NCI-H526 treated with DMSO at 0.1 percent for 48 hours (cell line): Measurements from ENCODE around the gene ANKS6.

Source experiments
- DNase-seq: peaks from one replicate; lab custom pipeline; 2025; lab: John Stamatoyannopoulos, UW

Gene ANKS6

GRCh38 chr9:98796364-98797101, at the start of gene ANKS6:
TSS of gene ANKS6 (minus strand) at chr9:98796555. CDS start at chr9:98796491, 64 bp downstream.
- DNase-seq: peak; percentile 12

DNA sequence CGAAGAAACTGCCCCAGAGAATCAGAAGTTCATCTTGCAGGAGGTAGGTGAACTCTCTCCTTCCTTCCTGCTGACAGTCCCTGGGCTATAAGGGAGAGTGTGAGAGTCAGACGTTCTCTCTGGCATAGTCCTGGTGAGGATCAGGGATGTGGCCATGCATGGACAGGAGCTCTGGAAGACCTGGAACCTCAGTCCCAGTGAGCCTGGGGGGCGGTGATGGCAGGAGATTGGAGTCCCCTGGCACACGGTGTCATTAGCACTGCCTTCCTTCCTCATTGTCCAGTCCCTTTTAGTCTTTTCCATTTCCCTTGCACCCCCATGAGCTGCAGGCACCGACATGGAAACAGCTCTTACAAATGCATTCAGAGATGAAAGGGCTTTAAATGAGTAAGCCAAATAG, 49.7 kb upstream of the ANKS6 start:
- DNase-seq: no peak

DNA sequence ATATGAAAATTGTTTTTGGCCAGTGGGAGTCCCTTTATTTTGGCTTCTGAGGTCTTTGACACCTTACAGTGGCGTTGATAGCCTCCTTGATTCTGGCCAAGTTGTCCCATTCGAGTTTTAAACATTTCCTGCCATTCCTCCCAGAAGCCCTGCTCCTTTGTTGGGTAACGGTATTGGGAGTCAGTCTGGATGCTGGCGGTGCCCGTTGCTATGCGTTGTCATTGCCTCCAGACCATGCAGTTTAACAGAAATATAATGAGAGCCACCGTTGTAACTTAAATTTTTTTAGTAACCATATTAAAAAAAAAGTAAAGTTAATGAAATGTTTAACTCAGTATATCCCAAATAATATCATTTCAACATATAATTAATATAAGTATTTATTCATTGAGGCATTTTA, 46.2 kb upstream of the ANKS6 start:
- DNase-seq: no peak

DNA sequence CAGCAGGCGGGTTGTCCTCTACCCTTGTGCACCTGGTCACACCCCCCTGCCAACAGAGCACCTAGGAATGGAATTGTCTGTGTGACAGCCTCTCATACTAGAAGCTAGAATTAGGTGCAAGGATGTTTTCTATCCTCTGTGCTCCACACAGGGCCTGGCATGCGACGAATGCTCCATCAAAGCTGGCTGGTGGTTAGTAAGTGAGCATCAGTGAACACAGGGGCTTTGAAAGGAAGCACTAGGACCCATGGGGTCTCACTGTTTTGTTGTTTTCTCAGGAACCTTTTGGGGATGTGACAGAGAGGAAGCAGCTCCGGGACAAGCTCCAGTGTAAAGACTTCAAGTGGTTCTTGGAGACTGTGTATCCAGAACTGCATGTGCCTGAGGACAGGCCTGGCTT, 43.4 kb upstream of the ANKS6 start:
- no peak for DNase-seq

DNA sequence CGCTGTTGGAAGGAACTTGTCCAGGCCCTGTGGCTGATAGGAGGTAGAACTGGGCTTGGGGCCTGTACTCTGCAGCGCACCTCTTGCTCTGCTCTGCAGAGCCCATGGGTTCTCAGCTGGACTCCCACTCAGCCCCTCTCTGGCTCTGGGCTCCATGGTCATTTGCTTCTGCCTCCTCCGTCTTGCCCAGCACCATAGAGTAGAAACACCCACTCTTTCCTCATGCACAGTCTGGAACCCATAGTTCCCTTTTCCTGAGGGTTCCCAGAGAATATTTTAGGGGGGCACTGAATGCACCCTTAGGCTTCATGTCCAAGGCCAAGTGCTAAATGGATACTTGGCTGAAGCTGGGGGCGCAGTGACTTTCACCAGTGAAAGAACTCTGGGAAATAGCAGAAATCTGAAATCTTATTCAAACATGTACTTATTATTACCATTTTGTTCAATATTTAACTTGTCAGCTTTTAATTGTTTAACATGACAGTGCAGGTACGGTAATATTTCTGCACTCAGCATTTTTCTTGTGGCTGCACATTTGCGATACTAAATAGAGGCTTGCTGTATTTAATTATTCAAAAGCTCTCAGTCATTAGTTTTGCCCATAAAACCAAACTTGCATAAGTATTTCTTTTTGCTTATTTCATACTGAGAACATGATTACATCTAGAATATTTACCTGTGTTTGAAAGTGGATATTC, 42.7 kb upstream of the ANKS6 start:
- no peak for DNase-seq

GRCh38 chr9:98838155-98838867, 42.0 kb upstream of the ANKS6 start:
- DNase-seq: no peak

GRCh38 chr9:98837516-98837915, 41.2 kb upstream of the ANKS6 start:
- DNase-seq: no peak

DNA sequence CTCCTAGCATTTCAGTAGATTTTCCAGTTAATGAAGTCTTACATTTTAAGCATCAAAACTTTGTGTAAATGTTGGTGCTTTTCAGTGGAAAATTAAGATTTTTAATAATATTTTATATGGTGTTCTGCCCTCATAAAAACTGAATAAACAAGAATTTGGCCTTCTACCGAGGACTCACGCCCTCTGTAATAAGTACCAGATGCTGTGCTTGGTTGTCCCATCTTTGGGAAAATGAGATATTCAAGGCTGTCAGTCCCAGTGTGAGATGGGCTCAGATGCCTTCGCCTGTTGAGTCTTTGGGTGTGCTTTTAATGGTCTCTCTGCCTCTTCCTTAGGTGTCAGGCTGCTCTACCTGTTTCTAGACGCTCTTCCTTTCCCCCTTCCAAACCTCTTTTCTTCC, 39.9 kb upstream of the ANKS6 start:
- no peak for DNase-seq

DNA sequence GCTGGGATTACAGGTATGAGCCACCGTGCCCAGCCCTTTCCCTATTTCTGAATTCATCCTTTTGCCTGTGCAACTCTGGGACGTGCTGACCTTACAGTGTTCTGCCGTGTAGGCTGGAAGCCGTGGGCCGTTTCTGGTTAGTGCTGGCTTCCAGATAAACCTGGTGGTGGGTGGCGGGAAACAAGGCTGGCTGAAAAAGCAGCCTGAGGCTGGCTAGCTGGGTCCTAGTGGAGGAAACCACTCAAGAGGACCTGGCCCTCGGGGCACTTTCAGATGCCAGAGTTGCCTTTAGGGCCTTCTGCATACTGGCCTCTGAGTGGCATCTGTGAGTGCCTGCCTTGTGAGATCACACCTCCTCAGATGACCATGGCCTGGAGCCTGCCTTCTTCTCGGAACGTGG, 38.0 kb upstream of the ANKS6 start:
- DNase-seq: no peak

GRCh38 chr9:98833090-98833956, 37.0 kb upstream of the ANKS6 start:
- no peak for DNase-seq

- DNase-seq: no peak
Measured at GRCh38 chr9:98832768-98833089, 36.4 kb upstream of the ANKS6 start.

DNA sequence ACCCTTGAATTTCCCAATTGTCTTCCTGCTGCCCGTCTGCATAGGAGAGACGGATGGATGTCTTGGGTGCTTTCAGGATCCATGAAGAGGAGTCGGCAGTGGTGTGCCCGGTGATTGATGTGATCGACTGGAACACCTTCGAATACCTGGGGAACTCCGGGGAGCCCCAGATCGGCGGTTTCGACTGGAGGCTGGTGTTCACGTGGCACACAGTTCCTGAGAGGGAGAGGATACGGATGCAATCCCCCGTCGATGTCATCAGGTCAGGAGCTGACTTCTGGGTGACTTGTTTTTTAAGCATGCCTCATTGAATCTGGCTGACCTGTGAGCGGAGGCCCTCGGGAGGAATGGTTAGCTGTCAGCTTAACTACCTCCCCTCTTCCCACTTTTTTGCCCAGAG, 35.3 kb upstream of the ANKS6 start:
- DNase-seq: no peak

DNA sequence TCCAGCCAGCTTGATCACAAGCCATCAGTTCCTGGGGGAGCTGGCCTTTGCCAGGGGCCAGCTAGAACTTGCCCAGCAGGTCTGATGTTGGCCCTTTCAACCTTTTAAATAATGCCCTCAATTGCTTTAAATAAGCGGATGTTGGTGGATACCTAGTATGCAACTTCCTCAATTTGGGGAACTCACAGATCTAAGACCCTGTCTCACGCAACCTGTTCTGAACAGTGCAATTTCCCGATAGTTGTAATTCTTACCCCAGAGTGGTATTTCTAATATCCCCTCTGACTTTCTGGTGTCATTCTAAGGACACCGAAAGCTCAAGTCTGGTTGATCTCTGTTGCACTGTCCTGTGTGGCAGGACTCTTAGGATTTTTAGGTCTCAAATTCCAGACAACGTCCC, 34.2 kb upstream of the ANKS6 start:
- DNase-seq: no peak

DNA sequence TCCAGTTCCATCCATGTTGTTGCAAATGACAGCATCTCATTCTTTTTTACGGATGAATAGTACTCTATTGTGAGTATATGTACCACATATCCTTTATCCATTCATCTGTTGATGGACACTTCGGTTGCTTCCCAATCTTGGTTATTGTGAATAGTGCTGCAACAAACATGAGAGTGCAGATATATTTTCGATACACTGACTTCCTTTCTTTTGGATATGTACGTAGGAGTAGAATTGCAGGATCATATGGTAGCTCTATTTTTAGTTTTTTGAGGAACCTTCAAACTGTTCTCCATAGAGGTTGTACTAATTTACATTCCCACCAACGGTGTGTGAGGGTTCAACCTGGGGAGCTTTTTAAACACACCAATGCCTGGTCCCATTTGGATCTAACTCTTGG, 33.4 kb upstream of the ANKS6 start:
- DNase-seq: no peak

DNA sequence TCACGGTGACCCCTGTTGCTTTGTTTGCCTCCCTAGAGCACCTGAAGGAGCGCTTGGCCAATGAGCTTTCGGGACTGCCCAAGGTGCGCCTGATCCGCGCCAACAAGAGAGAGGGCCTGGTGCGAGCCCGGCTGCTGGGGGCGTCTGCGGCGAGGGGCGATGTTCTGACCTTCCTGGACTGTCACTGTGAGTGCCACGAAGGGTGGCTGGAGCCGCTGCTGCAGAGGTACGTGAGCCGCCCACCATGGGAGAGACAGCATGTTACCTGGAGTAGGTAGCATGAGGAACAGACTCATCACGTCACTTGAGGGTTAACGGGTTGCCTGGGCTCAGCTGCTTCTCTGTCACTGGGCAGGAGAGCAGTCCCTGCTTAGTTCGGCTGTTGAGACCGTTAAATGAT, 30.4 kb upstream of the ANKS6 start:
- no peak for DNase-seq

DNA sequence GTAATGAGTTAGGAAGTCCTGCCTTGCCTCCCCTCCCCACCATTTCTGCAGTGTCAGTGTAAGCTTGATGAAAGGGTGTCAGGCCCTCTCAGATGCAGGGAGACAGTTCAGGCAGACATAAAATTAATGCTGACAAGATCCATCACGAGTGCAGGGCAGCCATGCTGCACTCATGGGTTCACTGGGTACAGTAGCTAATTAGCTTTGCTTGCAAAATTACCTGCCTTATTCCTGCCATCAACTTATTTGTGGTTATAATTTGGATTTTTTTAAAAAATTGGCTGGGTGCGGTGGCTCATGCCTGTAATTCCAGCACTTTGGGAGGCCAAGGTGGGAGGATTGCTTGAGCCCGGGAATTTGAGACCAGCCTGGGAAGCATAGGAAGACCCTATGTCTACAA, 29.1 kb upstream of the ANKS6 start:
- DNase-seq: no peak

GRCh38 chr9:98823666-98824334, 27.4 kb upstream of the ANKS6 start:
- DNase-seq: no peak

- no peak for DNase-seq
Measured at GRCh38 chr9:98822661-98823060, 26.3 kb upstream of the ANKS6 start.

DNA sequence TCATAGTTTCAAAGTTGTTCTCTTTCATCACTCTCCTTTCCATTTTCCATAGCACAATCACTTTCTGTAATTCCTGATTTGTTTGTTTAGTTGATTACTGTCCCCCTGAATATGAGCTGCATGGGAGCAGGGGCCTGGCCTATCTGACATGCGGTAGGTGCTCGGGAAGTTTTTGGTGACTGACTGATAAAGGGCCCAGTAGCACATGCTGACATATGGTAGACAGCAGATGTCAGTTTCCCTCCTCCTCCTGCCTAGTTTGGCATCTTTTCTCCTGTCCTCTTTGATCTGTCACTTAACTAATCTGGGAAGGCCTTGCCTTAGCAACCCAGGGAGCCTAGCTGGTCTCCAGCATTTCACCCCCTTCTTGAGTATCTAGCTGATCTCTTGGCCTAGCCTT, 25.5 kb upstream of the ANKS6 start:
- no peak for DNase-seq

GRCh38 chr9:98819231-98819630, 22.9 kb upstream of the ANKS6 start:
- DNase-seq: no peak

GRCh38 chr9:98818764-98819163, 22.4 kb upstream of the ANKS6 start:
- DNase-seq: no peak
